Mammary epithelial cell (primary cell): ENCODE data around the gene DDX46.

Source experiments
- CTCF ChIP-seq, 2 donors: IDR thresholded peaks in 1 of 2; conservative IDR thresholded peaks in 1 of 2; 2 replicates each; pipeline ENCODE4 v1.5.1; 2011 to 2012; ENCODE audit warnings: inconsistent platforms in 2 of 2, low read length in 2 of 2, mild to moderate bottlenecking in 2 of 2, control low read depth in 1 of 2, low read depth in 1 of 2; ENCODE audit not compliant: insufficient read depth in 1 of 2; ENCODE audit errors: extremely low read depth in 1 of 2
- EZH2 ChIP-seq: IDR thresholded peaks from 2 replicates; pipeline ENCODE4 v1.6.1; 2012; ENCODE audit warnings: low read length, inconsistent platforms, borderline replicate concordance

GRCh38 chr5:134787692-134788091 is 29.1 kb downstream of the DDX46 start:
- no peak for TF ChIP-seq CTCF (conservative IDR thresholded peaks at IDR 0.05 in 1 of 2, IDR thresholded peaks at IDR 0.05 in 1 of 2; ENCODE audit: extremely low read depth in 1 of 2, insufficient read depth in 1 of 2, low read depth in 1 of 2, low read length in 2 of 2)
- no peak for TF ChIP-seq EZH2
